Stimulated activated CD8-positive, alpha-beta memory T cell treated with anti-CD3 and anti-CD28 coated beads, Interleukin-15, amount 100 ng/mL, for 24 hours (primary cell): ENCODE data around the gene CACFD1.

Experiments
- DNase-seq: peaks from one replicate; pipeline ENCODE4 v3.0.0-alpha.2; 2020; ENCODE audit warnings: low read depth

CACFD1 gene

DNA sequence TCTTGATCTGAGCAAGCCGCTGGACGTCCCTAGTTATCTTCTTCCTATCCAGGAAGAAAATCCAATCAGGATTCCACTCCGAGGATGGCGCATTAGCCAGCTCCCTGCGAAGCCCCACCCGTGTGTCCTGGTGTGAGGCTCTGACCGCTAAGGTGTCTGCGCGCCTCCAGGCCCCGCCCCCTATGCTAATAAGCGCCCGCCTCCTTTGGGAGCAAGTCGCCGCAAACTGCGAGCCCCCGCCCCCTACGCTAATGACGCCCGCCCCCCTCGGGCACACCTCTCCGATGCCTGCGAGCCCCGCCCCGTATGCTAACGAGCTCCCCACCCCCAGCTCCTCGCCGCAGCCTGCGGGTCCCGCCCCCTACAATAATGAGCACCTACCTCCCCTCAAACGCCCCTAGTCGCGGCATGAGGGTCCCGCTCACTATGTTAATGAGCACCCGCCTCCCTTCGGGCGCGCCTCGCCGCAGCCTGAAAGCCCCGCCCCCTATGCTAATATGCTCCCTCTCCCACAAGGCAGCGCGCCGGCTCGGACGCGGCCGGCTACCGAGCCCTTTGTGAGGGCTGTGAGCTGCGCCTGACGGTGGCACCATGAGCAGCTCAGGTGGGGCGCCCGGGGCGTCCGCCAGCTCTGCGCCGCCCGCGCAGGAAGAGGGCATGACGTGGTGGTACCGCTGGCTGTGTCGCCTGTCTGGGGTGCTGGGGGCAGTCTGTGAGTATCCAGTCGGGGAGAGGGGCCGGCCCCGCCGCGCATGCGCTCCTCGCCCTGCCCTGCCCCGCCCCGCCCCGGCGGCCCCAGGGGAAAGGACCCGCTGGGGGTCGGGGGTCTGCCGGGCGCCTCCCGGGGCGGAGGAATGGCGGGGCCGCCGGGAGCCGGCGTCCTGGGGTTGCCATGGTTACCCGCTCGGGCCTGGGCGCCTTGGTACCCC is at the start of gene CACFD1:
TSS of gene CACFD1 (plus strand) at position 503 of the 929 bp plus-strand sequence. CDS start at position 592, 89 bp downstream.
- peak; percentile 81 for DNase-seq

DNA sequence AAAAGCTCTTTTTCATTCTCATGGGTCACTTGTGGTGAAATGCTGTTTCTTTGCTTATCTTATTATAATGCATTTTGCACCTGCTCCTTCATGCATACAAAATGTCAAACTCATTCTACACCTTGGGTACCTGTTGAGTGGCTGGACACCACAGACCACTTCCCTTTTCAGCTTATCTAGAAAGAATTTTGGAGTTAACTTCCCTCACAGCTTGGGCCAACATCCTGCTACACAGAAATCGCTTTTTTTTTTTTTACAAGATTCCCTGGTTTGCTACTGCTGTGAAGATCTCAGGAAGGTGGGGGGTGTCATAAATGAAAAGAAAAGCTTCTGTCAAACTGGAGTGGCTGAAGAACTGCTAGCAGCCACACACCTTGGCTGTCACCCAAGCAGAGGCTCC is 44.6 kb upstream of the CACFD1 start:
- no peak for DNase-seq

DNA sequence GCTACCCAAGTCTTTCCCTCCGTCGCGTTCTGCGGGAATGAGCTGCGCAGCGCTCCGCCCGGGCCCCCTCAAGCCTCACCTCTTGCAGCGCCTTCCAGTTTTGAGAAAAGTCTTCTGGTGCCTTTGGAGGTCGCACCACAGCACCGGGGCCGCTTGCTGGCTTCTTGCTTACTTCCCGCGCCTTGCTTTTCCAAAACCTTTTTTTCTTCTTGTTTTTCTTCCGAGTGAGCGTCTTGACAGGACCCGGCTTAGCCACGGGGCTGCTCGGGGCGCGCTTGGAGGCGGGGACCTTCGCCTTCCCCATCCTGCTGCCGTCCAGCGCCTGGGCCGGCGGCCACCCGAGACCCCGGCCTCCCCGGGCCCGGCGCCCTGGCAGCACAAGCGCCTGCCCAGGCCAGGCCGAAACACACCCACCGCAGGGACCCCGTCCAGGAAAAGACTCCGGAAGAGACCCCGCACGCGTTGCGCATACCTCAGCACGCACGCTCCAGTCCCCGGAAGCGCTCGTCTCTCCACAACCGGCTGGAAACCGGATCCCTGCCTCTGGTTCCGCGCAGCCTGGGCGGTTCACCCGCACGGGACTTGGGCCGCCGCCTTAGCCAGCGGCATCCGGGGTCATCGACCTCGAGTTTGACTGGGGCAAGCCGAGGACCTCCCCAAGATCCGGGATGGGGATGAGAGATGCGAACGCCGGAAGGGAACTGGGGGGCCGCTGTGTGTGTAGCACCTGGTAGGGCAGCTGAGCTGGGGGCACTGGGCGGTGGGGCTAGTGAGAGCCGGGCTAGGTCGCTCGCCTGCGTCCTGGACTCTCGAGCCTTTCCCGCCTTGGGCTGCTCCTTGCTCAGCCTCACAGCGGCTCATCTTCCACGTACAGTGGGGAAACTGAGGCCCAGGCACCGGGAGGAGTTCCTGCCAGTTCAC is 42.0 kb upstream of the CACFD1 start, which contains the start of gene REXO4:
TSS of gene REXO4 (minus strand) at position 470 of the 921 bp plus-strand sequence. CDS start at position 304, 166 bp downstream.
- peak; percentile 66 for DNase-seq

GRCh38 chr9:133419005-133419404 is 40.8 kb upstream of the CACFD1 start:
- DNase-seq: no peak

DNA sequence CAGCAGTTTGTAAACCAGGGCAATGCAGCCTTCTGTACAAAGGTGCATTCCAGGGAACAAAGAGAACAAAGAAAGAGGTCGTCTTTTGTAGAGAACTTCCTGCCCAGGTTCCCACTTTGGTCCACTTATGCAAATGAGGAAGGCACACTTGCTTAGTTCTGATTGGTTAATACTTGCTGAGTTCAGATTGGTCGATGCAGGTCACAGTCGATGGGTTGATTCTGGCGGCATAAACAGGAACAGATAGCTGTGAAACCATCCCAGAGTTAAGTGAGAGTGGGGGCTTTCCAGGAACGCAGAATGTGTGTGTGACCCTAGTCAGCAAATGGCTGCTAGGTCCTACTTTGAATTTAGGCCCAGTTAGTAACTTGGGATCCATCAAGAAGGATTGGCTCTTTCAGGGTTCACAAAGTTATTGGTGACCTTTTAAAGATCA is 39.4 kb upstream of the CACFD1 start:
- DNase-seq: no peak

- no peak for DNase-seq
Measured at GRCh38 chr9:133421615-133422542, 37.9 kb upstream of the CACFD1 start, which contains the start of gene ADAMTS13. ADAMTS13 (plus strand) TSS chr9:133422367; CDS start chr9:133422444, 77 bp downstream.

- no peak for DNase-seq
Measured at GRCh38 chr9:133423216-133423615, 36.6 kb upstream of the CACFD1 start.

DNA sequence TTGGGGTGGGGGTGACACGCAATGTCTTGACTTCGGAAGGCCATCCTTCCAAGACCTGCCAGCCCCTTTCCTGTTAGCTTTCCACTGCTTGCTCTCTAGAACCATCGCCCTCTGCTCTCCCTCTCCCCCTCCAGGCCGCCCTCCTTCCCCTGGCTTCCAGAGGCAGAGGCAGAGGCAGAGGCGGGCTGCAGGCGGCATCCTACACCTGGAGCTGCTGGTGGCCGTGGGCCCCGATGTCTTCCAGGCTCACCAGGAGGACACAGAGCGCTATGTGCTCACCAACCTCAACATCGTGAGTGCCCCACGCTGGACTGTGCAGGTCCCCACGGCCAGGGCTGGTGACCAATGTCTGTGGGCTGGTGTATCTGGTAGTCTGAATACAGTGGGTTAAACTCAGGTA is 35.6 kb upstream of the CACFD1 start:
- no peak for DNase-seq

GRCh38 chr9:133425049-133425632 is 34.6 kb upstream of the CACFD1 start:
- DNase-seq: no peak

DNA sequence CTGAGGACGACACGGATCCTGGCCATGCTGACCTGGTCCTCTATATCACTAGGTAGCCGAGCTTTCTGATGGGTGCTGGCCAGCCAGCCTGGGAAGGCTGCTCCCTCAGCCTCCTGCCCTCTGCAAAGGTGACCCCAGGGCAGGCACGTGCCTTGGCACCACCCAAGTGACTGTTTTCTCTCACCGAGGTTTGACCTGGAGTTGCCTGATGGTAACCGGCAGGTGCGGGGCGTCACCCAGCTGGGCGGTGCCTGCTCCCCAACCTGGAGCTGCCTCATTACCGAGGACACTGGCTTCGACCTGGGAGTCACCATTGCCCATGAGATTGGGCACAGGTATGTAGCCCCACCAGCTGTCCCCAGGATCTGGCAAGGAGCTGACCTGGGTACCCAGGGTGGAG is 33.8 kb upstream of the CACFD1 start:
- DNase-seq: no peak

- DNase-seq: no peak
Measured at GRCh38 chr9:133427658-133428348, 32.0 kb upstream of the CACFD1 start.

- no peak for DNase-seq
Measured at GRCh38 chr9:133428617-133429101, 31.1 kb upstream of the CACFD1 start.

GRCh38 chr9:133429214-133429613 is 30.6 kb upstream of the CACFD1 start:
- no peak for DNase-seq

DNA sequence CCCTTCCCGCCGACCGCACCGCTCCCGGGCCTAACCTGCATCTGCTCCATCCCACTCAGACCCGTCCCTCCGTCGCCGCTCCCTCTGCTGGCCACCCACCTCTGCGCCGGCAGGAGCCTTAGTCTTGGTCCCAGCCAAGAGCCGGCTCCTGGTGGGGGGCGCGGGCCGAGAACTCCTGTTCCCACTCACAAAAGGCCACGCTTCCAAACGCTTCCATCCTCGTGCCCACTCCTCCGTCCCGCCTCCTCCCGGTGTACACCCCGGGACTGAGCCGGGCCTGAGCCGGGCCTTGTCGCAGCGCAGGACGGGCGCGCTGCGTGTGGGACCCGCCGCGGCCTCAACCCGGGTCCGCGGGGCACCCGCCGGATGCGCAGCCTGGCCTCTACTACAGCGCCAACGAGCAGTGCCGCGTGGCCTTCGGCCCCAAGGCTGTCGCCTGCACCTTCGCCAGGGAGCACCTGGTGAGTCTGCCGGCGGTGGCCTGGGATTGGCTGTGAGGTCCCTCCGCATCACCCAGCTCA is 30.1 kb upstream of the CACFD1 start:
- DNase-seq: no peak

GRCh38 chr9:133430244-133430643 is 29.5 kb upstream of the CACFD1 start:
- no peak for DNase-seq

DNA sequence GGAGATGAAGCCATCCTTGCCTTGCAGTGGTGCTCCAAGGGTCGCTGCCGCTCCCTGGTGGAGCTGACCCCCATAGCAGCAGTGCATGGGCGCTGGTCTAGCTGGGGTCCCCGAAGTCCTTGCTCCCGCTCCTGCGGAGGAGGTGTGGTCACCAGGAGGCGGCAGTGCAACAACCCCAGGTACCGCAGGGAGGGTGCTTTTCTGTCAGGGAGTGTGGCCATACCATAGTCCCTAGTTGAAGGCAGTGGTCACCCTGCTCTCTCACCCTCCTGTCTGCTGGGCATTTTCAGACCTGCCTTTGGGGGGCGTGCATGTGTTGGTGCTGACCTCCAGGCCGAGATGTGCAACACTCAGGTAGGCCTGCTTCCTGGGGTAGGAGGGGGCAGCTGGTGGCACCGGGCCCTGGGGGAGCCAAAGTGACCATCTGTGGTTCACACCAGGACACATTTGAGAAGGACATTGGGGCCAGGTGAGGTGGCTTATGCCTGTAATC is 26.4 kb upstream of the CACFD1 start:
- DNase-seq: no peak

DNA sequence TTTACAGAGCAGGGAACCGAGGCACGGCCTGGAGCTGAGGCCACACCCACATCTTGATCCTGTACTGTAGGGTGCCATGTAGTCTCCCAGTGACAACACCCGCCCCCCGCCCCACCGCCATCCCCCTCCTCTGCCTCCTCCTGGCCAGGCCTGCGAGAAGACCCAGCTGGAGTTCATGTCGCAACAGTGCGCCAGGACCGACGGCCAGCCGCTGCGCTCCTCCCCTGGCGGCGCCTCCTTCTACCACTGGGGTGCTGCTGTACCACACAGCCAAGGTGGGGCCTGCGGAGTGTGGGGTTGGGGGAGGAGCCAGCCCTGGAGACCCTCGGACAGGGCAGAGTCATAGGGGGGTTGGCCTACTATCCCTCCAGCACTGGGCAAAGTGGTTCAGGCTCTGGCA is 23.1 kb upstream of the CACFD1 start:
- DNase-seq: no peak

- DNase-seq: no peak
Measured at GRCh38 chr9:133437753-133438531, 21.8 kb upstream of the CACFD1 start.

DNA sequence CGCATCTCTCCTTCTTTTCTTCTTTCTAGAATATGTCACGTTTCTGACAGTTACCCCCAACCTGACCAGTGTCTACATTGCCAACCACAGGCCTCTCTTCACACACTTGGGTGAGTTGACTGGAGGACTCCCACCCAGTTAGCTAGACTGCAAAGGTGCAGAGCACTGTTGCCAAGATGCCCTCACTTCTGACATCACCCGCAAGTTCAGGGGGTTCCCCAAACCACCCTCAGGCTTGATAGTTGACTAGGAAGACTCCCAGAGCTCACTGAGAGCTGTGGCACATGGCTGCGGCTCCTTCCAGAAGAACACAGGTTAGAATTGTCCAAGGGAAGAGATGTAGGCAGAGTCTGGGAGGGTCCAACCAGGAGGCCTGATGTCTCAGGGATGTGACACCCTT is 20.4 kb upstream of the CACFD1 start:
- DNase-seq: no peak
